ENCODE results near the gene CCL21. TPM values are rescaled to one million over a fixed set of nuclear protein-coding genes. Genes with fewer than 3 reads are reported as not detected.

The CCL21 gene
- polyA plus RNA-seq, 1 donor (not counting 4 experiments of a cell fraction or from before 2014, with no cell fraction given), result not detected

DNA sequence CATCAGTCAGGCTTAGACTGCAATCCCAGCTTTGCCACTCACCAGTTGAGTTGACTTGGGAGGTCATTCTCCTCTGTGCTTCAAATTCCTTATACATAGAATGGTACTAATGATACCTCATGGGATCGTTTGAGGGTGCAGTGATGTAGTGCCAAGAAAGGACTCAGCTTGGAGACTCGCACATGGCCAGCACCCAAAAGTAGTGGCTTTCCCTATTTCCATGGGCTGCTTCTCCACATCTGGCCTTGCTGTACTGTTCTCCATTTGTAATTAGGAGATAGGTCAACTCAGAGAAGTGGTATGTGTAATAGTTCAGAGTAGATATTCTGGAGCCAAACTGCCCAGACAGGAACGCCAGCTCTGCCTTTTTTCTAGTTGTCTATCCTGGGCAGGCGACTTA, 24.3 kb downstream of the CCL21 start:
- Histone ChIP-seq H3K27ac (ENCODE audit: control insufficient read depth, insufficient read depth, low read length) (no peak overlapping the region), H3K4me1 (ENCODE audit: control insufficient read depth, extremely low read depth, insufficient read depth, low read length) (no peaks in the 10 kb centered on the region), H4K20me1 (ENCODE audit: control insufficient read depth, extremely low read depth, insufficient read depth, low read length) (no peaks in the 10 kb centered on the region), H3K4me3 (ENCODE audit: control insufficient read depth in 2 of 3, extremely low read depth in 1 of 3, insufficient read depth in 2 of 3, low read depth in 1 of 3, low read length in 3 of 3) (no peak overlapping the region), H2AFZ (ENCODE audit: control insufficient read depth, low read length) (no peak overlapping the region), H3K36me3 (ENCODE audit: control insufficient read depth in 2 of 2, extremely low read depth in 1 of 2, insufficient read depth in 2 of 2, low read length in 2 of 2) (peaks cover 0 to 3% of the 10 kb centered on the region in 2 experiments), H3K4me2 (ENCODE audit: control insufficient read depth, extremely low read depth, insufficient read depth, low read depth, low read length) (no peak overlapping the region), H3K9me3 (ENCODE audit: control insufficient read depth, low read depth, low read length) (no peaks in the 10 kb centered on the region), H3K9ac (ENCODE audit: control insufficient read depth, extremely low read depth, insufficient read depth, low read length) (no peak overlapping the region), H3K9me1 (ENCODE audit: control insufficient read depth, extremely low read depth, insufficient read depth, low read length) (no peaks in the 10 kb centered on the region), H3K79me2 (ENCODE audit: control insufficient read depth, insufficient read depth, low read length) (no peaks in the 10 kb centered on the region), H3K27me3 (ENCODE audit: control insufficient read depth, extremely low read depth, insufficient read depth, low read length) (no peaks in the 10 kb centered on the region)
- DNase-seq (ENCODE audit: low read depth, low spot score), result no peak
- no peak for FAIRE-seq
- no peak for TF ChIP-seq EZH2 (IDR thresholded peaks at IDR 0.05; ENCODE audit: low read length)
- dilution Hi-C loops (cut with MboI; ENCODE audit: extremely low pct_ligation_motif_present, low sequenced_read_pairs), result no loop called here

DNA sequence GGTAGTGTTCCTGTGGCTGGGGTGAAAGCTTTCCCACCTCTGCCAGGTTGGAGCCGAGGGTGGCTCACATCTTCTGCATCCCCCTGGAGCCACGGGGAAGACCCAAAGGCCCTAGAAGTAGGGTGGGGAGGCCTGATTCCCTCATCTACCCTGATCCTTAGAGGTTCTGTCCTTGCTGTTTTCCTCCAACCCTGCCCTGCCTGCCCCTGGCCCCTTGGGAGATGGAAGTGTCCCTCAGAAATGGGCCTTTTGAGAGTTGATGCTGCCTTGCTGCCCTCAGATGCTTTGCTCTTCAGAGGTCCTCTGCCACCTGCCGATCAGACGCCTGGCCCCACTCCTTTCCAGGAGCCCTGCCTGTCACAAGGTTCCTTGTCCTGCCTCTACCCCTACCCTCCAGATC, 25.1 kb downstream of the CCL21 start:
- TF ChIP-seq EZH2 (IDR thresholded peaks at IDR 0.05; ENCODE audit: low read length), result no peak
- TF ChIP-seq, protein P1, sequence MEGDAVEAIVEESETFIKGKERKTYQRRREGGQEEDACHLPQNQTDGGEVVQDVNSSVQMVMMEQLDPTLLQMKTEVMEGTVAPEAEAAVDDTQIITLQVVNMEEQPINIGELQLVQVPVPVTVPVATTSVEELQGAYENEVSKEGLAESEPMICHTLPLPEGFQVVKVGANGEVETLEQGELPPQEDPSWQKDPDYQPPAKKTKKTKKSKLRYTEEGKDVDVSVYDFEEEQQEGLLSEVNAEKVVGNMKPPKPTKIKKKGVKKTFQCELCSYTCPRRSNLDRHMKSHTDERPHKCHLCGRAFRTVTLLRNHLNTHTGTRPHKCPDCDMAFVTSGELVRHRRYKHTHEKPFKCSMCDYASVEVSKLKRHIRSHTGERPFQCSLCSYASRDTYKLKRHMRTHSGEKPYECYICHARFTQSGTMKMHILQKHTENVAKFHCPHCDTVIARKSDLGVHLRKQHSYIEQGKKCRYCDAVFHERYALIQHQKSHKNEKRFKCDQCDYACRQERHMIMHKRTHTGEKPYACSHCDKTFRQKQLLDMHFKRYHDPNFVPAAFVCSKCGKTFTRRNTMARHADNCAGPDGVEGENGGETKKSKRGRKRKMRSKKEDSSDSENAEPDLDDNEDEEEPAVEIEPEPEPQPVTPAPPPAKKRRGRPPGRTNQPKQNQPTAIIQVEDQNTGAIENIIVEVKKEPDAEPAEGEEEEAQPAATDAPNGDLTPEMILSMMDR (optimal IDR thresholded peaks at IDR 0.05 in 1 of 3, IDR thresholded peaks at IDR 0.05 in 1 of 3, conservative IDR thresholded peaks at IDR 0.05 in 1 of 3; ENCODE audit: extremely low read depth in 1 of 3, insufficient read depth in 2 of 3, low read length in 3 of 3), result no peak

GRCh38 chr9:34684145-34684544, 25.8 kb downstream of the CCL21 start:
- H3K4me1 ChIP-seq (ENCODE audit: control insufficient read depth, extremely low read depth, insufficient read depth, low read length), result no peaks in the 10 kb centered on the region
- FAIRE-seq, result no peak
- H3K36me3 ChIP-seq (ENCODE audit: control insufficient read depth in 2 of 2, extremely low read depth in 1 of 2, insufficient read depth in 2 of 2, low read length in 2 of 2), result peaks cover under 1 to 3% of the 10 kb centered on the region in 2 experiments
- H3K4me2 ChIP-seq (ENCODE audit: control insufficient read depth, extremely low read depth, insufficient read depth, low read depth, low read length), result no peak overlapping the region
- no peaks in the 10 kb centered on the region for H3K9me3 ChIP-seq (ENCODE audit: control insufficient read depth, low read depth, low read length)
- H4K20me1 ChIP-seq (ENCODE audit: control insufficient read depth, extremely low read depth, insufficient read depth, low read length), result no peaks in the 10 kb centered on the region
- TF ChIP-seq, protein P1 (optimal IDR thresholded peaks at IDR 0.05 in 1 of 3, IDR thresholded peaks at IDR 0.05 in 1 of 3, conservative IDR thresholded peaks at IDR 0.05 in 1 of 3; ENCODE audit: extremely low read depth in 1 of 3, insufficient read depth in 2 of 3, low read length in 3 of 3), result peak in 1 of 3 experiments; percentile 17
- no peak for TF ChIP-seq EZH2 (IDR thresholded peaks at IDR 0.05; ENCODE audit: low read length)
- H3K9me1 ChIP-seq (ENCODE audit: control insufficient read depth, extremely low read depth, insufficient read depth, low read length), result no peaks in the 10 kb centered on the region
- no peaks in the 10 kb centered on the region for H3K27me3 ChIP-seq (ENCODE audit: control insufficient read depth, extremely low read depth, insufficient read depth, low read length)
- H3K9ac ChIP-seq (ENCODE audit: control insufficient read depth, extremely low read depth, insufficient read depth, low read length), result no peak overlapping the region
- no peak overlapping the region for H3K4me3 ChIP-seq (ENCODE audit: control insufficient read depth in 2 of 3, extremely low read depth in 1 of 3, insufficient read depth in 2 of 3, low read depth in 1 of 3, low read length in 3 of 3)
- no peak for DNase-seq (ENCODE audit: low read depth, low spot score)
- H3K27ac ChIP-seq (ENCODE audit: control insufficient read depth, insufficient read depth, low read length), result no peak overlapping the region
- H3K79me2 ChIP-seq (ENCODE audit: control insufficient read depth, insufficient read depth, low read length), result no peaks in the 10 kb centered on the region
- H2AFZ ChIP-seq (ENCODE audit: control insufficient read depth, low read length), result no peak overlapping the region
- dilution Hi-C loops (cut with MboI; ENCODE audit: extremely low pct_ligation_motif_present, low sequenced_read_pairs), result no loop called here

More for the DNA sequence above, 25.1 kb downstream of the CCL21 start:
- Histone ChIP-seq H3K79me2 (ENCODE audit: control insufficient read depth, insufficient read depth, low read length) (no peaks in the 10 kb centered on the region), H3K4me3 (ENCODE audit: control insufficient read depth in 2 of 3, extremely low read depth in 1 of 3, insufficient read depth in 2 of 3, low read depth in 1 of 3, low read length in 3 of 3) (no peak overlapping the region), H3K9me3 (ENCODE audit: control insufficient read depth, low read depth, low read length) (no peaks in the 10 kb centered on the region), H3K9ac (ENCODE audit: control insufficient read depth, extremely low read depth, insufficient read depth, low read length) (no peak overlapping the region), H3K4me2 (ENCODE audit: control insufficient read depth, extremely low read depth, insufficient read depth, low read depth, low read length) (no peak overlapping the region), H3K27ac (ENCODE audit: control insufficient read depth, insufficient read depth, low read length) (no peak overlapping the region), H3K27me3 (ENCODE audit: control insufficient read depth, extremely low read depth, insufficient read depth, low read length) (no peaks in the 10 kb centered on the region), H2AFZ (ENCODE audit: control insufficient read depth, low read length) (no peak overlapping the region), H4K20me1 (ENCODE audit: control insufficient read depth, extremely low read depth, insufficient read depth, low read length) (no peaks in the 10 kb centered on the region), H3K9me1 (ENCODE audit: control insufficient read depth, extremely low read depth, insufficient read depth, low read length) (no peaks in the 10 kb centered on the region), H3K4me1 (ENCODE audit: control insufficient read depth, extremely low read depth, insufficient read depth, low read length) (no peaks in the 10 kb centered on the region), H3K36me3 (ENCODE audit: control insufficient read depth in 2 of 2, extremely low read depth in 1 of 2, insufficient read depth in 2 of 2, low read length in 2 of 2) (peaks cover 0 to 3% of the 10 kb centered on the region in 2 experiments)
- DNase-seq (ENCODE audit: low read depth, low spot score), result no peak
- no peak for FAIRE-seq
- dilution Hi-C loops (cut with MboI; ENCODE audit: extremely low pct_ligation_motif_present, low sequenced_read_pairs), result no loop called here
